Measurements from ENCODE around the gene ZNF480. TPM values are rescaled to one million over a fixed set of nuclear protein-coding genes. Genes with fewer than 3 reads are reported as not detected.
A peak's percentile ranks its signal among the peaks of the same experiment; 100 is the strongest.
"Not testable (repeated sequence)": the region's sequence is repeated elsewhere in the genome, so short reads cannot be mapped to it uniquely, and the experiment has no call there.

The ZNF480 gene
- polyA plus RNA-seq, 2 of the 4 experiments (the other 2 are of a cell fraction), result 14.1 to 63.6 TPM

GRCh38 chr19:52291781-52292180 is 5.2 kb upstream of the ZNF480 start:
- H3K4me1 ChIP-seq, result no peaks in the 10 kb centered on the region
- no peak overlapping the region for H3K4me2 ChIP-seq
- peaks cover 92% of the 10 kb centered on the region for H3K9me3 ChIP-seq
- POLR2A ChIA-PET, result no interaction called here
- FAIRE-seq (no peak), ATAC-seq (no peak), DNase-seq (ENCODE audit: low read depth in 1 of 2, low spot score in 1 of 2) (no peak)
- CTCF ChIA-PET, result no interaction called here
- no peak overlapping the region for H3K27ac ChIP-seq
- no peak overlapping the region for H3K4me3 ChIP-seq
- TF ChIP-seq GATA3 (IDR thresholded peaks at IDR 0.05; ENCODE audit: borderline replicate concordance) (0 out of 2 replicates have a peak, but pooled peaks have one; percentile 10), JUN (IDR thresholded peaks at IDR 0.05) (no peak)
- 89% methylated on average over 3 of the region's 3 CpGs for WGBS (ENCODE audit: missing lambda C conversion rate)

DNA sequence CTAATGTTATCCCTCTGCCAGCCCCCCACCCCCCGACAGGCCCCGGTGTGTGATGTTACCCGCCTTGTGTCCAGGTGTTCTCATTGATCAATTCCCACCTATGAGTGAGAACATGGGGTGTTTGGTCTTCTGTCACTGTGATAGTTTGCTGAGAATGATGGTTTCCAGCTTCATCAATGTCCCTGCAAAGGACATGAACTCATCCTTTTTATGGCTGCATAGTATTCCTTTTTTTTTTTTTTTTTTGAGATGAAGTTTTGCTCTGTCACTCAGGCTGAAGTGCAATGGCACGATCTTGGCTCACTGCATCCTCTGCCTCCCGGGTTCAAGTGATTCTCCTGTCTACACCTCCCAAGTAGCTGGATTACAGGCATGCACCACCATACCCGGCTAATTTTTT is 4.0 kb upstream of the ZNF480 start:
- DNase-seq (ENCODE audit: low read depth in 1 of 2, low spot score in 1 of 2); H3K27ac ChIP-seq; FAIRE-seq; ATAC-seq; H3K4me2 ChIP-seq; POLR2A ChIA-PET; H3K4me3 ChIP-seq; CTCF ChIA-PET; H3K4me1 ChIP-seq: not testable (repeated sequence)
- WGBS (ENCODE audit: missing lambda C conversion rate), result 88% methylated on average over 6 of the region's 6 CpGs
- peaks cover 83% of the 10 kb centered on the region for H3K9me3 ChIP-seq

DNA sequence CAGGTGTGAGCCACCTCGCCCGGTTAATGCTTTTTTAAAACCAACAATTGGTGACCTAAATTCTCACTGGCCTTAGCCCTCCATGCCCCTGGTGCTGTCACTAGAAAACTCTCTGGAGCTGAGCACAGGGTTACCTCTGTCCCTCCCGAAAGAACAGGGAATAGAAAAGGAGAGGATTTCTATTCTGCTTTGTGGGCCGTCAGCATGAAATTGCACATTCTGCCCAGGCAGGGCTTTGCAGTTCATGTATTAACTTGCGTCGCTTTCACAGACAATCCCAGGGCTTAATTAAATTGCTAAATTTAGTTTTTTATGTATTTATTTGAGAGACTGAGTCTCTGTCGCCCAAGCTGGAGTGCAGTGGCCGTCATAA is 583 bp upstream of the ZNF480 start:
- WGBS (ENCODE audit: missing lambda C conversion rate), result 37% methylated on average over 8 of the region's 8 CpGs
- H3K4me1 ChIP-seq, result no peaks in the 10 kb centered on the region
- POLR2A ChIA-PET, result interaction anchor here (0.7 kb wide), 1 partner anchor 237 kb away, joined by 4 read pairs; no protein-coding TSS in a partner anchor
- peak overlapping the region; percentile 71 for H3K4me3 ChIP-seq
- peak overlapping the region; percentile 97 for H3K4me2 ChIP-seq
- peak; percentile 49 for ATAC-seq
- no peak for FAIRE-seq
- peak in 1 of 2 experiments; percentile 29 for DNase-seq (ENCODE audit: low read depth in 1 of 2, low spot score in 1 of 2)
- peak overlapping the region; percentile 56 to 70; a peak in 4 of 6 replicates for H3K27ac ChIP-seq
- CTCF ChIA-PET, result interaction anchor here (0.9 kb wide), 1 partner anchor 9 kb away, joined by 3 read pairs; no protein-coding TSS in a partner anchor
- TF ChIP-seq SMC3 (IDR thresholded peaks at IDR 0.05), result no peak
- no peak for TF ChIP-seq ZFP36 (IDR thresholded peaks at IDR 0.05; ENCODE audit: borderline replicate concordance, partially characterized antibody)
- TF ChIP-seq RARB (CRISPR knock-in tag; IDR thresholded peaks at IDR 0.05), result no peak
- no peak for TF ChIP-seq RAD21 (conservative IDR thresholded peaks at IDR 0.05 in 1 of 2, IDR thresholded peaks at IDR 0.05 in 1 of 2)
- no peak for TF ChIP-seq TFCP2L1 (CRISPR knock-in tag; IDR thresholded peaks at IDR 0.05)
- TF ChIP-seq TP53 (CRISPR knock-in tag; IDR thresholded peaks at IDR 0.05), result no peak
- no peak for TF ChIP-seq USF2 (IDR thresholded peaks at IDR 0.05)
- TF ChIP-seq MAX (IDR thresholded peaks at IDR 0.05), result no peak
- no peak for TF ChIP-seq E2F6 (IDR thresholded peaks at IDR 0.05; ENCODE audit: borderline replicate concordance, low read depth)
- no peak for TF ChIP-seq FOXS1 (CRISPR knock-in tag; IDR thresholded peaks at IDR 0.05)
- TF ChIP-seq, protein P1, sequence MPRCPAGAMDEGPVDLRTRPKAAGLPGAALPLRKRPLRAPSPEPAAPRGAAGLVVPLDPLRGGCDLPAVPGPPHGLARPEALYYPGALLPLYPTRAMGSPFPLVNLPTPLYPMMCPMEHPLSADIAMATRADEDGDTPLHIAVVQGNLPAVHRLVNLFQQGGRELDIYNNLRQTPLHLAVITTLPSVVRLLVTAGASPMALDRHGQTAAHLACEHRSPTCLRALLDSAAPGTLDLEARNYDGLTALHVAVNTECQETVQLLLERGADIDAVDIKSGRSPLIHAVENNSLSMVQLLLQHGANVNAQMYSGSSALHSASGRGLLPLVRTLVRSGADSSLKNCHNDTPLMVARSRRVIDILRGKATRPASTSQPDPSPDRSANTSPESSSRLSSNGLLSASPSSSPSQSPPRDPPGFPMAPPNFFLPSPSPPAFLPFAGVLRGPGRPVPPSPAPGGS (IDR thresholded peaks at IDR 0.05), result no peak
- TF ChIP-seq MYC (IDR thresholded peaks at IDR 0.05; ENCODE audit: borderline replicate concordance, low read length), result no peak
- TF ChIP-seq RFX5 (IDR thresholded peaks at IDR 0.05), result no peak
- no peak for TF ChIP-seq ZC3H11A (IDR thresholded peaks at IDR 0.05)
- no peak for TF ChIP-seq ELK1 (IDR thresholded peaks at IDR 0.05; ENCODE audit: low read depth, low read length)
- no peak for TF ChIP-seq HOXB13 (CRISPR knock-in tag; IDR thresholded peaks at IDR 0.05; ENCODE audit: low read depth)
- no peak for TF ChIP-seq CBX2 (IDR thresholded peaks at IDR 0.05; ENCODE audit: borderline replicate concordance, low read depth)
- peaks cover 82% of the 10 kb centered on the region for H3K9me3 ChIP-seq
